Astrocyte (in vitro differentiated cells and primary cell): Measurements from ENCODE around the gene FBXO31. TPM values are rescaled to one million over a fixed set of nuclear protein-coding genes. Genes with fewer than 3 reads are reported as not detected.

Experiments used
- DNase-seq: peaks from one replicate; pipeline ENCODE4 v3.0.0-alpha.2; 2010; ENCODE audit warnings: low read depth
- FAIRE-seq: peaks from 2 replicates; lab custom pipeline; 2011; peaks lifted over from hg19 to GRCh38; lab: Jason Lieb, UNC
- H2AFZ ChIP-seq: 2 replicates; pipeline ENCODE4 v1.6.0; 2012; ENCODE audit warnings: low read depth, low read length, inconsistent platforms
- H3K27ac ChIP-seq: 2 replicates; pipeline ENCODE4 v1.5.1; 2011; ENCODE audit warnings: low read depth, low read length, inconsistent platforms
- H3K27me3 ChIP-seq: 2 replicates; pipeline ENCODE4 v1.6.0; 2011; ENCODE audit warnings: low read length, inconsistent platforms; ENCODE audit not compliant: insufficient read depth
- H3K36me3 ChIP-seq: 2 replicates; pipeline ENCODE4 v1.5.1; 2011; ENCODE audit warnings: low read length, inconsistent platforms; ENCODE audit not compliant: insufficient read depth
- H3K4me1 ChIP-seq: 2 replicates; pipeline ENCODE4 v1.5.1; 2011; ENCODE audit warnings: low read length, inconsistent platforms; ENCODE audit not compliant: insufficient read depth
- H3K4me2 ChIP-seq: 2 replicates; pipeline ENCODE4 v1.6.0; 2012; ENCODE audit warnings: low read length, inconsistent platforms
- H3K4me3 ChIP-seq: 2 replicates; pipeline ENCODE4 v1.5.1; 2011; ENCODE audit warnings: low read depth, mild to moderate bottlenecking, low read length, inconsistent platforms; ENCODE audit not compliant: insufficient read depth
- H3K79me2 ChIP-seq: 2 replicates; pipeline ENCODE4 v1.6.0; 2012; ENCODE audit warnings: mild to moderate bottlenecking, low read length, inconsistent platforms; ENCODE audit not compliant: insufficient read depth
- H3K9ac ChIP-seq: 2 replicates; pipeline ENCODE4 v1.6.0; 2012; ENCODE audit warnings: mild to moderate bottlenecking, low read length, inconsistent platforms
- H3K9me3 ChIP-seq: 2 replicates; pipeline ENCODE4 v1.5.1; 2012; ENCODE audit warnings: low read depth, mild to moderate bottlenecking, low read length, inconsistent platforms; ENCODE audit not compliant: insufficient read depth
- H4K20me1 ChIP-seq: 2 replicates; pipeline ENCODE4 v1.6.0; 2012; ENCODE audit warnings: low read length, inconsistent platforms; ENCODE audit not compliant: insufficient read depth
- H3K27ac Mint-ChIP-seq: one replicate; pipeline ENCODE4 v1.8.0; 2021; ENCODE audit warnings: mild to moderate bottlenecking, mixed read lengths; ENCODE audit not compliant: unreplicated experiment
- H3K27me3 Mint-ChIP-seq: one replicate; pipeline ENCODE4 v1.8.0; 2021; ENCODE audit warnings: low read depth, mixed read lengths; ENCODE audit not compliant: unreplicated experiment
- H3K36me3 Mint-ChIP-seq: one replicate; pipeline ENCODE4 v1.8.0; 2021; ENCODE audit warnings: low read depth, mixed read lengths; ENCODE audit not compliant: unreplicated experiment
- H3K4me1 Mint-ChIP-seq: one replicate; pipeline ENCODE4 v1.8.0; 2021; ENCODE audit warnings: low read depth, mixed read lengths; ENCODE audit not compliant: unreplicated experiment
- H3K4me3 Mint-ChIP-seq: one replicate; pipeline ENCODE4 v1.8.0; 2021; ENCODE audit warnings: mild to moderate bottlenecking, moderate library complexity, mixed read lengths; ENCODE audit not compliant: unreplicated experiment
- H3K9me3 Mint-ChIP-seq: one replicate; pipeline ENCODE4 v1.8.0; 2021; ENCODE audit warnings: mild to moderate bottlenecking, mixed read lengths; ENCODE audit not compliant: unreplicated experiment
- CTCF ChIP-seq: IDR thresholded peaks from 2 replicates; pipeline ENCODE4 v1.5.1; 2011; ENCODE audit warnings: low read depth, mild to moderate bottlenecking, inconsistent platforms, low read length, moderate library complexity; ENCODE audit not compliant: insufficient read depth
- EZH2 ChIP-seq: IDR thresholded peaks from 2 replicates; pipeline ENCODE4 v1.6.1; 2012; ENCODE audit warnings: mild to moderate bottlenecking, low read length, inconsistent platforms; ENCODE audit not compliant: insufficient read depth
- total RNA-seq: library from RNA; stranded (reverse); gene quantifications from 2 replicates; pipeline ENCODE4 v1.2.1, GENCODE V29; 2021

FBXO31 gene
- total RNA-seq, 1 donor from 2014 or later, result 34.9 TPM

- Mint-ChIP-seq H3K27ac (peak overlapping the region; percentile 76), H3K36me3 (peaks cover 22% of the 10 kb centered on the region), H3K9me3 (no peaks in the 10 kb centered on the region), H3K4me1 (peaks cover 5% of the 10 kb centered on the region), H3K4me3 (peak overlapping the region; percentile 74), H3K27me3 (no peaks in the 10 kb centered on the region)
- peaks cover 11% of the 10 kb centered on the region for H3K36me3 ChIP-seq
- peaks cover 12% of the 10 kb centered on the region for H3K4me1 ChIP-seq
- no peak overlapping the region for H3K27ac ChIP-seq
- no peaks in the 10 kb centered on the region for H3K27me3 ChIP-seq
- TF ChIP-seq CTCF, result no peak
- no peak for TF ChIP-seq EZH2
- H3K79me2 ChIP-seq, result peaks cover 71% of the 10 kb centered on the region
- DNase-seq (no peak), FAIRE-seq (no peak)
- no peak overlapping the region for H3K4me3 ChIP-seq
- H4K20me1 ChIP-seq, result peaks cover 66% of the 10 kb centered on the region
- no peak overlapping the region for H3K9ac ChIP-seq
- H3K9me3 ChIP-seq, result no peaks in the 10 kb centered on the region
- H3K4me2 ChIP-seq, result peak overlapping the region; percentile 94
- H2AFZ ChIP-seq, result no peak overlapping the region
Measured at GRCh38 chr16:87395181-87395842, 11.7 kb upstream of the FBXO31 start.

GRCh38 chr16:87393680-87394055, 10.1 kb upstream of the FBXO31 start:
- Histone ChIP-seq H2AFZ (no peak overlapping the region), H3K79me2 (peaks cover 61% of the 10 kb centered on the region), H3K27me3 (no peaks in the 10 kb centered on the region), H3K27ac (no peak overlapping the region), H3K36me3 (peaks cover 2% of the 10 kb centered on the region), H3K4me2 (peak overlapping the region; percentile 94), H3K4me1 (peaks cover 12% of the 10 kb centered on the region), H4K20me1 (peaks cover 57% of the 10 kb centered on the region), H3K9me3 (no peaks in the 10 kb centered on the region), H3K9ac (peak overlapping the region; percentile 85), H3K4me3 (peak overlapping the region; percentile 80)
- Mint-ChIP-seq H3K27me3 (no peaks in the 10 kb centered on the region), H3K9me3 (no peaks in the 10 kb centered on the region), H3K4me3 (peak overlapping the region; percentile 99), H3K36me3 (peaks cover 14% of the 10 kb centered on the region), H3K27ac (peak overlapping the region; percentile 93), H3K4me1 (peaks cover 11% of the 10 kb centered on the region)
- DNase-seq, result no peak
- TF ChIP-seq EZH2 (no peak), CTCF (no peak)
- FAIRE-seq, result no peak
